RKO (cell line): ENCODE measurements around the gene NHSL2.
"Not testable (repeated sequence)": the region's sequence is repeated elsewhere in the genome, so short reads cannot be mapped to it uniquely, and the experiment has no call there.

Experiments used
- DNase-seq: peaks from one replicate; pipeline ENCODE4 v3.0.0-alpha.2; 2016; ENCODE audit warnings: low spot score

NHSL2 gene

GRCh38 chrX:71910643-71910985 lies at the start of gene NHSL2:
TSS of gene NHSL2 (plus strand) at chrX:71910845.
- no peak for DNase-seq

DNA sequence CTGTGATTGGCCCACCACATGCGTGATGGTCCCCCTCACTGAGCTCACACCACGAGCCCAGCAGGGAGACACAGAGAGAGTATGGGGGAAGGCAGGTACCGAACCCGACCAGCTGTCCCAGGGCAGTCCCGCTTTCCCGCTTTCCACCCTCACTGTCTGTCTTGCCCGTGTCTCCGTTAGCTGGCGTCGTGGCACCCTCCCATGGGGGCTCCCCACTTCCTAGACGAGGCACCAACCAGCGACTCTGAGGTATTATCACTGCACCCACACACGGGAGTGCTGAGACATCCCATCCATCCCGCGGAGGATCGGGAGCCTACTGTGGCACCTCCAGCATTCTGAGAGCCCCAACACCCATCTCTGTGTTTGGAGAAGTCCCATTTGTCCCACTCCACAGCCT lies 43.0 kb upstream of the NHSL2 start:
- no peak for DNase-seq

- not testable (repeated sequence) for DNase-seq
Observed at GRCh38 chrX:71869566-71869965, 41.1 kb upstream of the NHSL2 start.

DNA sequence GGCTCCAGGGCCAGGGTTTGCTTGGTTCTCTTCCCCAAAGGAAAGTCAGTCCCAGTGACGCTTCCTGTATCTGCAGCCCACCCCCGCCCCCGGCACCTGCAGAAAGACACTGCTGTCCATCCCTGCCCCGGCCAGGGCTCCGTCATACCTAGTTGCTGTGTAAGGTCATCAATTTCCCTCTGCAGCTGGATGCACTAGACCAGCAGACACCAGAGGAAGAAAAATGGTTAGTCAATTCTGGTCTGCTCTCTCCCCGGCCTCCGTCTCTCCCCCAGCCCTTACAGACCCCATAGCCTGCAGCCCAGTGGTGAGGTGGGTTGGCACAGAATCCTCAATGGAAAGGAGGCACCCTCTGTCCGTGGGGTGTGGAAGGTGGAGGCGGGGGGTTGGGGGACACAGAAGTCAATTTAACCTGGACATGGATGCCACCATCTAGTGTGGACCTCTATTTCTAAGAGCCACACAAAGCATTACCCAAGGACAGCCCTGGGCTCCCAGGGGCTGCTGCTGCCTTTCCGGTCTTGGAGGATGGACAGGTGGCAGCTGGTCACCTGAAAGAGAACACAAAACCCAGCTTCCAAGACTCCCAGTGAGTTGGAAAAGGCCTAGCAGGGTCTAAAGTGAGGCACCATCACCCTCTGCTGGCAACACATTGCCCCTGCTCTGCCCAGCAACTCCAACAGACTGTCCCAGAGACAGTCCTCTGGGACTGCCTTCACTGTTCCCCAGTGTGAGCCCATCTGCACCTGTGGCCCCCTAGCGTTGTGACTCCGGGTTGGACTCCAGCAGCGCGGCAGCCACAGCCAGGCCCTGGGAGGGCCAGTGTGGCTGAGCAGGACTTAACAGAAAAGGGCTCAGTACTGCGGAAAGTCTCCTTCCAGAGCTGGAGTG lies 40.2 kb upstream of the NHSL2 start:
- DNase-seq, result peak; percentile 30

DNA sequence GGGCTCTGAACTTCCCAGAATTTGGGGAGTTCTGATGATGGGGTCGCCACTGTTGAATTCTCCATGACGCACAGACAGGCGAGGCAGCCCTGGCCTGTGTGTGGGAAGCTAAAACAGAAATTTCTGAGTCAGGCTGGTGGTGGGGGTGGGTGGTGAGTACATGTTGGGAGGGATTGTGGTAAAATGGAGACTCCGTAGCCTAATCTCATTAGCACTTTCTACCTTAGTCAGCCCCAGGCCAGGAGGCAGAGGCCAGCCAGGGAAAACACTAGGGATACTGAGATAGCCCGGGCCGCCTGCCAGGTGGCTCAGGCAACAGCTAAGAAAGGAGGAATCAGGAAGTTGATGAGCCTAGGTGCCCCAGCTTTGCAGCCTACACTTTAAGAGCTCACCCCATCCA lies 39.3 kb upstream of the NHSL2 start:
- no peak for DNase-seq

- no peak for DNase-seq
Observed at GRCh38 chrX:71872542-71873458, 37.8 kb upstream of the NHSL2 start.

DNA sequence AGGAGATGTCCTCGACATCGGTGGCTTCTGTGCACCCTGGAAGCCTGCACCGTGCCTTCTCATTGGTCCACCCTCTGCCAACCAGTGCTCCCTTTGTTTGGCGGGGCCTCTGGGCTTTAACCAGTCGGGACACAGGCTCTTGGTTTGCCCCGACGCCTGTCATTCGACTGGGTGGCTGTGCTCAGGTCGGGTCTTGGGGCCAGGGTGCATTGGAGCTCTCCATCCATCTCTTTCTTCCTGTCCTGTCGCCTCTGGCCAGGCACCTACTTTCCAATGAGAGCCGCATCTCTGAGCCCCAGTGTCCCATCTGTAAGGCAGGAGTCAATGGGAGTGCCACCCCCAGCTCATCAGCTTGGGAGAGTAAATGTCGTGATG lies 37.2 kb upstream of the NHSL2 start:
- DNase-seq, result no peak

GRCh38 chrX:71876841-71877240 lies 33.8 kb upstream of the NHSL2 start:
- DNase-seq, result not testable (repeated sequence)

DNA sequence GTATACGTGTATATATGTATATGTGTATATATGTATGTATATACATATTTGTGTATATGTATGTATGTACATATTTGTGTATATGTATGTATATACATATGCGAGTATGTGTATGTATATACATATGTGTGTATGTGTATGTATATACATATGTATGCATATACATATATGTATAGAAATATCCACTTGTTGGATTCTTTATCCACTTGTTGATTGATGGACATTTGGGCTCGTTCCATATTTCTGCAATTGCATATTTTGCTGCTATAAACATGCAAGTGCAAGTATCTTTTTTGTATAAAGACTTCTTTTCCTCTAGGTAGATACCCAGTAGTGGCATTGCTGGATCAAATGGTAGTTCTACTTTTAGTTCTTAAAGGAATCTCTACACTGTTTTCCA lies 25.5 kb upstream of the NHSL2 start:
- no peak for DNase-seq

DNA sequence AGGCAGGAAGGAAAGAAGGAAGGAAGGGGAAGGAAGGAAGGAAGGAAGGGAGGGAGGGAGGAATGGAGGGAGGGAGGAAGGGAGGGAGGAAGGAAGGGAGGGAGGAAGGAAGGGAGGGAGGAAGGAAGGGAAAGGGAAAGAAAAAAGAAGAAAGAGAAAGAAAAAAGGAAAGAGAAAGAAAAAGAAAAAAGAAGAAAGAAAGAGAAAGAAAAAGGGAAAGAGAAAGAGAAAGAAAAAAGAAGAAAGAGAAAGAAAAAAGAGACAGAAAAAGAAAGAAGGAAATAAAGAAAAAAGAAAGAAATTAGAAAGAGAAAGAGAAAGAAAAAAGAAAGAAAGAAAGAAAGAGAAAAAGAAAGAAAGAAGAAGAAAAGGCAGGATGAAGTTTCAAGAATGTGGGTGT lies 15.0 kb upstream of the NHSL2 start:
- DNase-seq, result no peak

GRCh38 chrX:71906144-71906543 lies 4.5 kb upstream of the NHSL2 start:
- DNase-seq, result no peak

DNA sequence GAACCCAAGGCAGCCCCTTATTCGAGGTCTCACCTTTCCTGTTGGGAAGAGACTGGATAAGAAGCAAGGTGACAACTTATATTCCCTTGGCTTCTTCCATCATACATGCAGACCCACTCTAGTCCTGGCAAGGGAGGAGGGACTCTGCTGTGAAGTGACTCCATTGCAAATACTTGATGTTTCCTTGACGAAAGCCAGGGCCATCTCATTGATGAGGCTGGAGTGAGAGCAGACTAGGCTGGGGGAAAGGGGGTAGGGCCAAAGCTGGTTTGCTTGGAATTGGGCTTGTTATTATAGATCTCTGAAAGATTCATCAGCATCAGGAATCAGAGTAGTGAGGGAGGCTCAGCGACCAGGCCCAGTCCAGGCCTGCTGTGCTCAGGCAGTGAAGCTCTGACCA lies 2.3 kb upstream of the NHSL2 start:
- no peak for DNase-seq

DNA sequence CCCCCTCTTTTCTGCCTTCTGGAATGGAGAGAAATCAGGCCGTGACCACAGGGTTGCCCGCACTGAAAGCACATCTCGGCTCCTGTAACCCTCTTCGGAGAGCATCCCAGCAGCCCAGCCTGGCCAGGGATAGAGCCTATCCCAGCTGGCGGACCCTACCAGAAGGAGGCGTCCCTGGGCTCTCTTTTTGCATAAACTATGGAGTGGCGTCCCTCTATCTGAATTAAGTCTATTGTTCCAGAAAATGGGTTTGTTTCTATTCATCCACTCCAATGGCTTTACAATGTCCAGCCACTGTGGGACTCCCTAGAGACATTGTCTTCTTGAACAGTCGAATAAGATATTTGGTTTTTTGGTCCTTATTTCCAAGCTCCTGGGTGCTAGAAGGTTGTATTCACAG lies 689 bp upstream of the NHSL2 start:
- no peak for DNase-seq

DNA sequence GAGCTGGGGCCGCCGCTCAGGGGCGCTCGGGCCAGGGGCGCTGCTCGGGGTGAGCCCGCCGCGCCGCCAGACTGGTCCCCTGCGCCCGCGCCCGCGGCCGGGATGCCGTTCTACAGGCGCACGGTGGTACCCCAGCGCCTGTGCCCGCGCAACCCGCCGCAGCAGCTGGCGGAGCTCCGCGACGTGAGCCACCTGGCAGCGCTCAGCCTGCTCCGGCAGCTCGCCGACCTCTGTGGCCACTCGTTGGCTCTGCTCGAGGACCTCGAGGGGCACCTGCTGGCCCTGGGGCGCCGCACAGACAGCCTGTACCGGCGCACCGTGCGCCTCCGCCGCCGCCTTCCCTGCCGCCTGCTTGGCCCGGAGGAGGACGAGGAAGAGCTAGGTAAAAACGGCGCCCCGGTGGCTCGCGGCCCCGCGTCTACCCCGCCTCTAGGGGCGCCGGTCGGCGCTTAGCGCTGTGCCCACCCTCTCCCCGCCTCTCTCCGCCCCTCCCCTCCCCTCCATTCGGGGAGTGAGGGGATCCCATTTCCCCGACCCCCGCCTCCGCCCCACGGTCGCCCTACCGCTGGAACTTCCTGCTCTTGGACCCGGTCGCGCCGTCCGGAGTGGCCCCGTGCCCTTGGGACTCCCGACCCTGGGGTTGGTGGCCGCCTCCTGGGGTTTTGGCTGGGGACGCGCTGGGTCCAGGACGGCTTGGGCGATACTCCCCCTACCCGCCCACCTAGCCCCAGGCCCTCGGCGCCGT lies 513 bp downstream of the NHSL2 start:
- DNase-seq, result no peak

GRCh38 chrX:71911731-71912050 lies 1.0 kb downstream of the NHSL2 start:
- no peak for DNase-seq

DNA sequence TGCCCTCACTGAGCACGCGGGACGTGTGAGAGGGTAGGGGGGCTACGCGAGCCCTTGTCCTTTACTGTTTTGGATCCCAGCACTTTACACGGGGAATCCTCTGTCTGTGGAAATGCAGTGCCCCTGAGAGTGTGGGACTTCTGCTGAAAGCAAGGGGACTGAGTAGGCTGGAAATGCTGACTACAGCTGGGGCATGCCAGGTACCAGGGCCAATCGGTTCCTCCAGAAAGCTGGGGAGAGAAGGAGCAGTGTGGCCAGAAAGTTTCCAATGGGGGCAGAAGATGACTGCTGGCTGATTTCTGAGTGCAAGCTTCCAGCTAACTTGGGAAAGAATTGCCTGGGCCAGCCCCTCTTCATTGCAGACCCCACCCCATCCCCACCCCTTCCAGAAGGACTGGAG lies 1.5 kb downstream of the NHSL2 start:
- DNase-seq, result no peak

DNA sequence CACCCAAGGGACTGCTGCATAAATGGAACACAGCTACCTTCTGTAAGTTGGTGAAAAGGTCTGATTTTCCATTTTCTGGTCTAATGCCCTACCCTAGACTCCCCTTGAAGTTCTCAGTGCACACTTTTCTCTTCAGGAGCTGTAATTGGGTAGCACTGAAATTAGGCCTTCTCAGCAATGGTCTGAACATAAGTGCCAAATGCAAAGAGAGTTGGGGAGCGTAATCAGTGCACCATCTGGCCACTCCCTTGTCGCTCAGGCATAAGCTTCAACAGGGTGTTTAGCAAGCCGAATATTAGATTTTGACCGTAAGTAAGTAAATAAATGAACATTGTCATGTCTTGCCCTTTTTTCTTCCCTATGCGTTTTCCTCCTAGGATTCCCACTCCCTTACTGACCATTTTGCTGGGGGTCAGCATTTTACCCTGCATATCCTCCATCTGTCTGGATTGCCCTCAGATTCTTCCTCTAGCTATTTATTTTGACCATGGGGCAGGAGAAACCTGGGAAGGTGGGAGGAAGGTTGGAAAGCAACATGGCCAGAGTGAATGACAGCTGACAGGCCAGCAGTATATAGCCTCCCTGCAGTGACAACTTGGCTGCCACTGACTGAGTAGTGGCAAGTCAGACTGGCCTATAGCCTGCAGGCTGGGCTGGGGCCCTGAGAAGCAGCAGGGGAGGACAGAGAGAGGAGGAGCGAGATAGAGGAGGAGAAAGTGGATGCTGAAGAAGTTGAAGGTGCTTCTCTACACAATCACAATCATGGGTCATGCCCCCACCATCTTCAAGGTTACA lies 2.7 kb downstream of the NHSL2 start:
- no peak for DNase-seq

DNA sequence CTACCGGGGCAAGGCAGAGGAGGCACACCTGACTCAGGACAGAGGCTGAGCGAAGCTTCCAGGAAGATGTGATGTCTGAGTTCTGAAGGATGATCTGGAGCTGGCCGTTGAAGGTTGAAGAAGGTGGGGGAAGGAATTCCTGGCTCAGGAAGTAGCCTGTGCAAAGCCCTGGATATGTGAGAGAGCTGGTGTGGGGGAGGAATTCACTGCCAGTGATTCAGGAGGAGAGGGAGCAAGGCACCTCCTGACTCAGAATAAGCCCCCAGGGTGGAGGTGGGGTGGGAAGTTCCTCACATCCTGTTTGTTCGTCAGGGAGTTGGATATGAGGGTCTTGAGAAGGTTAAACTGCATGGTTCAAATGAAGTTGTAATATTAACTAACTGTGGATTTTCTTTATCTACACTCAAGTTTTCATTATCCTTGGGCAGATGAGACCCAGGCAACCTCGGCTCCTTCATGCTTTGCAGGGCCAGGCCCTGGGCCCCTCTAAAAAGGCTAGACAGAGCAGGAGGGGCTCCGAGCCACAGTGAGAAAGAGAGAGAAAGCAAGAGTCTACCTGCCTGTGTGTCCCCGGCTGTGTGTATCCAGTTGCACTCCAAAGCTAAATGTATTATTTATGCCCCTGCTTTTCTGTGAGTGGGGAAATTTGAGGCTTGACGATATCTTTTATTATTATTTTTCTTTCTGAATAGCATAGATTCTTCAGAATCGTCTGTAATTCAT lies 7.1 kb downstream of the NHSL2 start:
- DNase-seq, result no peak

DNA sequence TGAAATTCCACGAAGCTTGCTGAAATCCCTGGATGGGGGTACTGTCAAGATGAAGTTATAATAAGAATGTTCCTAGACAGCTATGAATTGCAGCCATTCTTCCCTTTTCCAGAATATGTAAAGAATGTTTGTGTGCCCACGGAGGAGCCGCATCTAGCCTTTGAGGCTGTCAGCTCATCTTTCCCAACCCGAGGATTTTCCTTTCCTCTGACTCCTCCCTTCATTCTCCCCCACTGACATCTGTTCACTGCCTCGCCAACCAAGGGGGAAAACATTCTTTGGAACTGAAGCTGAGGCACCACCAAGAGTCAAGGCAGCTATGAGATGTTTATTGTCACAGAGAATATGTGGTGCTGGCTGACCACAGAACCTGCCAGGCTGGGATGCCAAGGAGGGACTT lies 8.8 kb downstream of the NHSL2 start:
- DNase-seq, result no peak

DNA sequence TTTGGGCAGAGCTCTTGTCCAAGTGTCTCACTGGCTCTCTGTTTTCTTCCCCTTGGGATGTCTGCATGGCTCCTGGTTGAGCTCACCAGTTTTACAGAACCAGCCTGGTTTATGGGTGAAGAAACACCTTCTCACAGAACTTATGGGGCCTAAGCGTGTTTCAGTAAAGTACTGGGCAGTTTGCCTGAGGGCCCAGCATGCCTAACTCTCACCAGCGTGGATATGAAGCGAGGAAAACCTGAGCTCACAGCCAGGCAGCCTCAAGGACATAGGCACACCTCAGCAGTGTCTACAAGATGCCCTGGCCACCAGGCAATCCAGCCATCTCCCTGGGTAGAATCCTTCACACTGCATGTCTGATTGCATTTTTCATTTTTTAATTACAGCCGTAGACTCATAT lies 9.2 kb downstream of the NHSL2 start:
- DNase-seq, result no peak

DNA sequence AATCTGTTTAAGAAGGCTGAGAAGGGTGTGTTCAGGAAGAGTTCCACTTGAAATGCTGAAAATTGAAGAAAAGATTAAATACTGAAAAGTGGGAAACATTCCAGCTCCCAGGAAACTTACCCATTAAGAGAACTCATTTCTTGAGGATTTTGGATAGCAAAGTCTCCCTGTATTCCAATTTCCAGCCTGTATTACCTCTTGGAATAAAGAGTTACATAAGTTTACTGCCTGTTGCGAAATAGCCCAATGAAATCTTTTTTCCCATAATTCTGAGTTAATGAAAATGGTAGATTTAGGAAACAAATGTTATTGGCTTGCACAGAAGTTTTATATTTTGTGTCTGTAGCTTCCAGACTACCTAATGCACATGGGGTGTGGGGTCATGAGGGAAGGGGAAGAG lies 12.0 kb downstream of the NHSL2 start:
- DNase-seq, result no peak
